Stimulated activated CD8-positive, alpha-beta memory T cell treated with anti-CD3 and anti-CD28 coated beads, Interleukin-12 subunit alpha, Interleukin-12 subunit beta, amount 100 ng/mL, for 24 hours (primary cell): ENCODE data around the gene GCSAM.

Source experiments
- DNase-seq: peaks from one replicate; pipeline ENCODE4 v3.0.0-alpha.2; 2020; ENCODE audit errors: extremely low read depth

Gene GCSAM

GRCh38 chr3:112129925-112130637, 3.0 kb downstream of the GCSAM start:
- no peak for DNase-seq

- DNase-seq: no peak
Measured at GRCh38 chr3:112128843-112129727, 4.0 kb downstream of the GCSAM start.

GRCh38 chr3:112127522-112128494, 5.2 kb downstream of the GCSAM start:
- DNase-seq: no peak

- no peak for DNase-seq
Measured at GRCh38 chr3:112126511-112126911, 6.5 kb downstream of the GCSAM start.

- no peak for DNase-seq
Measured at GRCh38 chr3:112124907-112125607, 8.0 kb downstream of the GCSAM start.

GRCh38 chr3:112123548-112123947, 9.5 kb downstream of the GCSAM start:
- no peak for DNase-seq

- no peak for DNase-seq
Measured at GRCh38 chr3:112122870-112123269, 10.2 kb downstream of the GCSAM start.

GRCh38 chr3:112121577-112122547, 11.2 kb downstream of the GCSAM start:
- DNase-seq: no peak

GRCh38 chr3:112119962-112120836, 12.8 kb downstream of the GCSAM start:
- no peak for DNase-seq

- DNase-seq: no peak
Measured at GRCh38 chr3:112117841-112118571, 15.0 kb downstream of the GCSAM start.

- no peak for DNase-seq
Measured at GRCh38 chr3:112117415-112117814, 15.6 kb downstream of the GCSAM start.

- no peak for DNase-seq
Measured at GRCh38 chr3:112116748-112117186, 16.3 kb downstream of the GCSAM start.

- no peak for DNase-seq
Measured at GRCh38 chr3:112115806-112116383, 17.2 kb downstream of the GCSAM start.

- no peak for DNase-seq
Measured at GRCh38 chr3:112115161-112115739, 17.8 kb downstream of the GCSAM start.

GRCh38 chr3:112114576-112115160, 18.4 kb downstream of the GCSAM start:
- DNase-seq: no peak

- peak; percentile 11 for DNase-seq
Measured at GRCh38 chr3:112111785-112112402, 21.2 kb downstream of the GCSAM start.

GRCh38 chr3:112109322-112109721, 23.7 kb downstream of the GCSAM start:
- no peak for DNase-seq
